DMS 273 treated with DMSO at 0.1 percent for 48 hours (cell line): ENCODE measurements around the gene CHEK2.
"Not testable (repeated sequence)": the region's sequence is repeated elsewhere in the genome, so short reads cannot be mapped to it uniquely, and the experiment has no call there.

Source experiments
- DNase-seq: peaks from one replicate; lab custom pipeline; 2025; lab: John Stamatoyannopoulos, UW

Gene CHEK2

DNA sequence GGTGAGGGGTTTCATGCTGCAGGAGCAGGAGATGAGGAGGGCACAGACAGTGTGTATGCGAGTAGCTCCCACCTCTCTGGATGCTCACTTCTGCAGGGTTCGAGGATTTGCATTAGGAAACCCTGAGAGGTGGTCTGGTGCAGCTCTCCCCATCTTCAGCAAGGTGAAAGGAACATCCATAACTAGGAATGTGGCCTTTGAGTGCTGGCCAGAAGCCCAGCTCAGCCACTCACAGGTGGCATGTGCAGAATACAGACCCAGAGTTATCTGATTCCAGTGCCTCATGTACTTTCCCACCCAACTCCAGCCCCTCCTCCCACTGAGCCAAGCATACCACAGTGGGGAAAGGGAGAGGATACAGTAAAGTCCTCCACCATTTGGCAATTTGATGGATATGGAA is 51.8 kb downstream of the CHEK2 start:
- not testable (repeated sequence) for DNase-seq

GRCh38 chr22:28682966-28683365 is 58.7 kb downstream of the CHEK2 start:
- not testable (repeated sequence) for DNase-seq

- not testable (repeated sequence) for DNase-seq
These were observed 60.7 kb downstream of the CHEK2 start for GRCh38 chr22:28680813-28681490.

- DNase-seq: peak; percentile 5
These were observed 61.9 kb downstream of the CHEK2 start, which contains the start of gene TTC28 for GRCh38 chr22:28679611-28680287. TSS of gene TTC28 (minus strand) at chr22:28679840. CDS start at chr22:28679723, 117 bp downstream.

GRCh38 chr22:28678778-28679610 is 62.6 kb downstream of the CHEK2 start:
- DNase-seq: not testable (repeated sequence)

DNA sequence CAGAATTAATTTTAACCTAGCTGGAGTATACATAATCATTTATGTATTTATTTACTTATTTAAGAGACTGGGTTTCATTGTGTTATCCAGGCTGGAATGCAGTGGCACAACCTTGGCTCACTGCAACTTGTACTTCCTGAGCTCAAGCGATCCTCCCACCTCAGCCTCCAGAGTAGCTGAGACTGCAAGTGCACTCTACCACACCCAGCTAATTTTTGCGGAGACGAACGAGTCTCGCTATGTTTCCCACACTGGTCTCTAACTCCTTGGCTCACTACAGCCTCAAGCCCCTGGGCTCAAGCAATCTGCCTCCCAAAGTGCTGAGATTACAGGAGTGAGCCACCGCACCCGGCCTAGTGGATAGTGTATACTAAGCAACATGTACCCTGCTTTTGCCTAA is 63.5 kb downstream of the CHEK2 start:
- not testable (repeated sequence) for DNase-seq

- no peak for DNase-seq
These were observed 67.5 kb downstream of the CHEK2 start for GRCh38 chr22:28674121-28674563.

- DNase-seq: no peak
These were observed 70.9 kb downstream of the CHEK2 start for GRCh38 chr22:28670756-28671155.

GRCh38 chr22:28670161-28670560 is 71.5 kb downstream of the CHEK2 start:
- DNase-seq: no peak

- no peak for DNase-seq
These were observed 72.2 kb downstream of the CHEK2 start for GRCh38 chr22:28669387-28669786.

DNA sequence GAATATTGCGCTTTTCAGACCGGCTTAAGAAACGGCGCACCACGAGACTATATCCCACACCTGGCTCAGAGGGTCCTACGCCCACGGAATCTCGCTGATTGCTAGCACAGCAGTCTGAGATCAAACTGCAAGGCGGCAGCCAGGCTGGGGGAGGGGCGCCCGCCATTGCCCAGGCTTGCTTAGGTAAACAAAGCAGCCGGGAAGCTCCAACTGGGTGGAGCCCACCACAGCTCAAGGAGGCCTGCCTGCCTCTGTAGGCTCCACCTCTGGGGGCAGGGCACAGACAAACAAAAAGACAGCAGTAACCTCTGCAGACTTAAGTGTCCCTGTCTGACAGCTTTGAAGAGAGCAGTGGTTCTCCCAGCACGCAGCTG is 78.1 kb downstream of the CHEK2 start:
- not testable (repeated sequence) for DNase-seq

DNA sequence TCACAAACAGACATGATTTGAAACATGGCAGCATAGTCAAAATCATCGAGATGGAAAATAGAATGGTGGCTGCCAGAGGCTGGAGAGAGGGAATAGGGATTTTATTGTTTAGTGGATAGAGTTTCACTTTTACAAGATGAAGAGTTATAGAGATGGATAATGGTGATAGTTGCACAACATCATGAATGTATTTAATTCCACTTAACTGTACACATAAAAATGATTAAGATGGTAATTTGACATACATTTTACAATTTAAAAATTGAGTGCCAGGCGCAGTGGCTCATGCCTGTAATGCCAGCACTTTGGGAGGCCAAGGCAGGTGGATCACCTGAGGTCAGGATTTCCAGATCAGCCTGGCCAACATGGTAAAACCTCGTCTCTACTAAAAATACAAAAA is 83.2 kb downstream of the CHEK2 start:
- no peak for DNase-seq

- no peak for DNase-seq
These were observed 85.4 kb downstream of the CHEK2 start for GRCh38 chr22:28656181-28656580.

DNA sequence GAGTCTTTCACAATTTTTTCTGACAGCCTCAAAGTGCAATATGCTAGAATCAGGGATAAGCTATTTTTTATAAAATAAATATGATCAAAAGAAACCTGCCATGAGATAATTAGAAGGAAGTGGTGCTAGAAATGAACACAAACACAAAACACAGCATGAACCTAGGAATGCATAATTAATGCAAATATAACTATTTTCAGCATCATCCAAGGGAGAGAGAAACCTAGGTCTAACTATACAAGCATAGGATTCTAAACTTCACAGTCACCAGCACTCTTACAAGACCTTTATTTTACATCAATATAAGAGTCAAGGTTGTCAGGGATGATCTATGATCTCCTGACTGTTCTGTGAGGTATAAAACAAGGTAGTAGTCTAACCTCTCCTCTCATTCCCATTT is 91.2 kb downstream of the CHEK2 start:
- DNase-seq: no peak

DNA sequence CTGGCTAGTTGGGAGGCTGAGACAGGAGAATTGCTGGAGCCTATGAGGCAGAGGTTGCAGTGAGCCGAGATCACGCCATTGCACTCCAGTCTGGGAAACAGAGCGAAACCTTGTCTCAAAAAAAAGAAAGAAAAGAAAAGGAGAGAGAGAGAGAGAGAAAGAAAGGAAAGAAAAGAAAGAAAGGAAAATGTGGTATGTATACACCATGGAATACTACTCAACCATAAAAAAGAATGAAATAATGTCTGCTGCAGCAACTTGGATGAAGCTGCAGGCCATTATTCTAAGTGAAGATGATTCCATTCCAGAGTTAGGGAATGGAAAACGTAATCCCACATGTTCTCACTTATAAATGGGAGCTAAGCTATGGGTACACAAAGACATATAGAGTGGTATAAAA is 92.8 kb downstream of the CHEK2 start:
- no peak for DNase-seq

- no peak for DNase-seq
These were observed 94.4 kb downstream of the CHEK2 start for GRCh38 chr22:28647216-28647615.

GRCh38 chr22:28639321-28639720 is 102.3 kb downstream of the CHEK2 start:
- DNase-seq: no peak
